Endothelial cell of umbilical vein (primary cell): ENCODE measurements around the gene RTN4RL1.

Experiments
- EZH2 ChIP-seq: IDR thresholded peaks from 2 replicates; pipeline ENCODE4 v1.6.1; 2012; ENCODE audit warnings: borderline replicate concordance, low read depth, mild to moderate bottlenecking, moderate library complexity, low read length, inconsistent platforms; ENCODE audit not compliant: severe bottlenecking
- FOS ChIP-seq: IDR thresholded peaks from 2 replicates; pipeline ENCODE4 v1.6.1; 2011; ENCODE audit warnings: mild to moderate bottlenecking, low read length, moderate library complexity, borderline replicate concordance; ENCODE audit not compliant: insufficient read depth
- GATA2 ChIP-seq: IDR thresholded peaks from 2 replicates; pipeline ENCODE4 v1.7.0; 2011; ENCODE audit warnings: low read depth, mild to moderate bottlenecking, moderate library complexity, mixed read lengths, low read length; ENCODE audit not compliant: insufficient read length, insufficient read depth
- JUN ChIP-seq: IDR thresholded peaks from 2 replicates; pipeline ENCODE4 v1.6.1; 2011; ENCODE audit warnings: borderline replicate concordance, low read depth; ENCODE audit not compliant: insufficient read length, insufficient read depth
- MYC ChIP-seq: IDR thresholded peaks from one replicate; pipeline ENCODE4 v1.6.1; 2011; ENCODE audit warnings: mild to moderate bottlenecking, low read depth, low read length
- POLR2A ChIP-seq: IDR thresholded peaks from 2 replicates; pipeline ENCODE4 v1.6.1; 2012; ENCODE audit warnings: low read depth, mild to moderate bottlenecking, control low read depth, low read length
- POLR2AphosphoS5 ChIP-seq: IDR thresholded peaks from 2 replicates; pipeline ENCODE4 v1.6.1; 2012; ENCODE audit warnings: low read depth, mild to moderate bottlenecking, control low read depth, low read length, moderate library complexity; ENCODE audit not compliant: insufficient read depth
- TF ChIP-seq, protein P1 (sequence below), 2 donors: IDR thresholded peaks; 1 replicate in 1 of 2; 2 replicates in 1 of 2; pipeline ENCODE4 v1.5.1; 2011; ENCODE audit warnings: low read length in 2 of 2, mild to moderate bottlenecking in 2 of 2, moderate library complexity in 2 of 2, control low read depth in 1 of 2, inconsistent platforms in 1 of 2, low read depth in 1 of 2; ENCODE audit not compliant: insufficient read depth in 1 of 2; ENCODE audit errors: extremely low read depth in 1 of 2

- TF ChIP-seq, protein P1, sequence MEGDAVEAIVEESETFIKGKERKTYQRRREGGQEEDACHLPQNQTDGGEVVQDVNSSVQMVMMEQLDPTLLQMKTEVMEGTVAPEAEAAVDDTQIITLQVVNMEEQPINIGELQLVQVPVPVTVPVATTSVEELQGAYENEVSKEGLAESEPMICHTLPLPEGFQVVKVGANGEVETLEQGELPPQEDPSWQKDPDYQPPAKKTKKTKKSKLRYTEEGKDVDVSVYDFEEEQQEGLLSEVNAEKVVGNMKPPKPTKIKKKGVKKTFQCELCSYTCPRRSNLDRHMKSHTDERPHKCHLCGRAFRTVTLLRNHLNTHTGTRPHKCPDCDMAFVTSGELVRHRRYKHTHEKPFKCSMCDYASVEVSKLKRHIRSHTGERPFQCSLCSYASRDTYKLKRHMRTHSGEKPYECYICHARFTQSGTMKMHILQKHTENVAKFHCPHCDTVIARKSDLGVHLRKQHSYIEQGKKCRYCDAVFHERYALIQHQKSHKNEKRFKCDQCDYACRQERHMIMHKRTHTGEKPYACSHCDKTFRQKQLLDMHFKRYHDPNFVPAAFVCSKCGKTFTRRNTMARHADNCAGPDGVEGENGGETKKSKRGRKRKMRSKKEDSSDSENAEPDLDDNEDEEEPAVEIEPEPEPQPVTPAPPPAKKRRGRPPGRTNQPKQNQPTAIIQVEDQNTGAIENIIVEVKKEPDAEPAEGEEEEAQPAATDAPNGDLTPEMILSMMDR (IDR thresholded peaks at IDR 0.05; ENCODE audit: extremely low read depth in 1 of 2, insufficient read depth in 1 of 2, low read depth in 1 of 2, low read length in 2 of 2), result no peak
- no peak for TF ChIP-seq JUN
- TF ChIP-seq POLR2A, result no peak
- no peak for TF ChIP-seq FOS
- TF ChIP-seq EZH2, result no peak
- no peak for TF ChIP-seq GATA2
- TF ChIP-seq POLR2AphosphoS5, result no peak
- TF ChIP-seq MYC, result no peak
Observed at GRCh38 chr17:1916963-1917715, 108.0 kb downstream of the RTN4RL1 start.
